ENCODE measurements around the gene LTA4H.

Gene LTA4H

DNA sequence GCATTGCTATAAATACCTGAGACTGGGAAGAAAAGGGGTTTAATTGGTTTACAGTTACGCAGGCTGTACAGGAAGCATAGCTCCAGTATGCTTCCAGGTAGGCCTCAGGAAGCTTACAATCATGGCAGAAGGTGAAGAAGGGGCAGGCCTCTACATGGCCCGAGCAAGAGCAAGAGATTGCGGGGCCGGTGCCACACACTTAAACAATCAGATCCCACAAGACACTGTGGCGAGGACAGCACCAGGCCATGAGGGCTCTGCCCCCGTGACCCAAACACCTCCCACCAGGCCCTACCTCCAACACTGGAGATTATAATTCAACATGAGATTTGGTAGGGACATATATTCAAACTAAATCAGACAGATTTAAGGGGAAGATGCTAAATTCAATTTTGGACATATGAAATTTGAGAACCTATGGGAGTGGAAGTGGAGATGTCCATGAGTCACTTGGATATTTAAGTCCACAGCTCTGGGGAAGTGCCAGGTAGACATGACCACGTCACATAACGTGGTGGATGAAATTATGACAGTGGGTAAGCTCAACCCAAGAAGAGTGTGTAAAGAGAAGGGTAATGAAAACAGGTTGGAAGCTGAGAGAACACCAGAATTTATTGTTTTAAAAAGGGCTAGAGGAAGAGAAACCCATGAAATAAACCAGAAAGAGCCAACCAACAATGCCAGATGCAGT, 1.5 kb upstream of the LTA4H start:
- DNase-seq: no peak

DNA sequence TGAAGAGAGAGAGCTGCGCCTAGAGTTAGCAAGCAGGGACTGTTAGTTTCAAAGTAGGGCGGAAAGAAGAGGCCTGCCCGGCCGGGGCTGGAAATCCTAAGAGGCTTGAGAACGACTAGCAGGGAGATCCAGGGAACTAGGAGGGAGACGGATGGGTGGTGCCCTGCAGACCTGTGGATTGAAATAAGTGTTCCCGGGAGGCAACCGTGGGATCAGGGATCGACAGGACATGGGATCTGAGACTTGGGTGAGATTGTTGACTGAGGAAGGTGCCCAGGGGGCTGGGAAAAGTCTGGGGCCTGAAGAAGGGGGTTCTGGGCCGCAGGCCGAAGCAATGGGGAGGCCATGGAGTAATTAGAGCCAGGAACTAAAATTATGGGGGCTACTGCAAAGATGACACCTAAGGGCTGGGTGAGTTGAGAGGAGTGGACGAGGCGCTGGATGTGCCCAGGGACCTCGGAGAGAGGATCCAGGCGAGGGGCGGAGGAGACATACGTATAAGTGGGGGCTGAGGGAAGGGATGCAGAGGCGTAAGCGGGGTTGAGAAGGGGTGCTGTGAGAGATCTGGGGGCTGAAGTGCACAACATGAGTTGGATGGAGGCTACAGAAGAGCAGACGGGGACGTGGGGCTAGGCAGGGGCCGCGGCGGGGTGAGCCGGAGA, 635 bp downstream of the LTA4H start:
- peak; percentile 77 for DNase-seq

DNA sequence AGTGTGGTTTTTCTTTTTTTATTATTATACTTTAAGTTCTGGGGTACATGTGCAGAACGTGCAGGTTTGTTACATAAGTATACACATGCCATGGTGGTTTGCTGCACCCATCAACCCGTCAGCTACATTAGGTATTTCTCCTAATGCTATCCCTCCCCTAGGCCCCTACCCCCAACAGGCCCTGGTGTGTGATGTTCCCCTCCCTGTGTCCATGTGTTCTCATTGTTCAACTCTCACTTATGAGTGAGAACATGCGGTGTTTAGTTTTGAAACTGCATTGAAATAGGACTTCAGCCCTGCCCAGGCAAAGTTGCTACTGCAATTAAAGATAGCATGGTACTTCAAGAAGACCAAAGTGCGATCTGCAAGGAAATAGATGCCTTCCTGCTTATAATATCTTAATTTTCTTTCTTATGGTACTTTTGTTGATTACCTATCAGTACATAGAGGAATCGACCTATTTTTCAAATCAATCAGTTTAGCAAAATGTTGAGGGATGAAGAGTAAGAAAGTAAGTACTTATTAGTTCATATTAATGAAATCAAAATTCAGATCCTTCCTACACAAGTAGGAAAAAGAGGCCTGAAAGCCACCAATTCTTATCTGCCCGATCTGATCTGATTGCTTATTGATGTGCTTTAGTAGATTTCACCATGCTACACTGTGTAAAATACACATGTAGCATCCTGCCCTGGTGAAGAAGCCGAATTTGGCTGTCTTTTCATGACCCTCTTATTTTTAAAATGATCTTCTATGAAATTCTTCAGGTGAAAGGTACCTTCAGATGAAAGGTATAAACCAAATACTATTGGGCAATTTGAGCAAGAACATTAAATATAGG, 1.6 kb downstream of the LTA4H start:
- DNase-seq: no peak

DNA sequence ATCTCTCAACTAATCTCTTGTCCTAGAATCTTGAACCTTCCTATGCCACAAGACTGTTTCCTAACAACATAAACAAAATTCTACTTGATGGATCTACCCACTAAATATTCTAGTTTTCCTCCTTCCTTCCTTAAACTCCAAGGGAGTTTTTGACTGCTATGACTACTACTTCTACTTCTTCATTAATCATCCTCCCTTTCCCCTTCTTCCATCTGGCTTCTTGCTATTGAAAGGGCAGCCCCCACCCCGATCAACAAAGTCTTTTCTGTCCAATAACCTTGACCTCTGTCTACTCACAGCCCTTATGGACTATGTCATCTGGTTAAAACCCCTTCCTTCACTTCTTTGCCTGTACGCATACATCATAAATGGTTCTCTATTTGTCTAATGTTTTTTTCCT, 5.6 kb downstream of the LTA4H start:
- DNase-seq: no peak

DNA sequence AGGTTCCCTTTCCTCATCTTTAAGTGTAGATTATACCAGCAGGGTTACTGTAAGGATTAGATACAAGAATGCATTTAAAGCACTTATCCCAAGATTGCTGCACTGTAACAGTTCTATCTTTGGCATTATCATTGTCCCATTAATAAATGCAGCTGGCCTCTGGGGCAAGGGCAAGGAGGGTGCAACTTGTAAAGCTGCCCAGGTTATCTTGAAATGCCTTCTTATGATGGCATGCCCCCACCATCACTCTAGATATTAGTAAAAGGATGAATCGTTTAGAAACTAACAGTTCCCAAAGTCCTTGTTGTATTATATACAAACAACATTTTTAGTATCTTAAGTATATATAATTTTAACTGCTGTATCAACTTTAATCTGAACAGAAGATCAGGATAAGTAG, 6.8 kb downstream of the LTA4H start:
- no peak for DNase-seq

DNA sequence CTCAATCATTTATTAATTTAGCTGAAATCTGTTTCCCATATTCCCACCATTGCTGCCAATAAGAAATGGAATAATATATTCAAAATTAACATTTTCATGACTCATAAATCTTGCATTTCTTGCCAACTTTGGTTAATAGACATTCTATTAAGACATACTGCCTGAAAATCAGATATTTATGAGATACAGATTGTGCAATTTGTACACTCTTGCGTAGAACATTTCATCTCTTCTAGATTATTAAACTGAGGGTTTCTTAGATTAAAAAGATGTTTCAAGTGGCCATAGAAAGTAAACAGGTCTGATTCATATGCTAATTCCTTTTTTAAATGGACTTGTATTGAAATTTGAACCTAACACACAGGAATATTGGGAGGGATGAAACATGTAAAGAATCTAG, 9.1 kb downstream of the LTA4H start:
- no peak for DNase-seq

DNA sequence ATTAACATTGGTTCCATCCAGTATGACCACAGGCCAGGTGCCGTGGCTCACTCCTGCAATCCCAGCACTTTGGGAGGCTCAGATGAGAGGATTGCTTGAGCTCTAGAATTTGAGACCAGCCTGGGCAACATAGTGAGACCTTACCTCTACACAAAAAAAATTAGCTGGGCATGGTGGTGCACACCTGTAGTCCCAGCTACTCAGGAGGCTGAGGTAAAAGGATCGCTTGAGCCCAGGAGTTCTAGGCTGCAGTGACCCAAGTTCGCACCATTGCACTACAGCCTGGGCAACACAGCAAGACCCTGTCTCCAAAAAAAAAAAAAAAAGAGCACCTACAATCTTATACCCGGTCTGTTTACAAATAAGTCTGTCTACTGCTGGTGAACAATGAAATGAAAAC, 9.9 kb downstream of the LTA4H start:
- no peak for DNase-seq

DNA sequence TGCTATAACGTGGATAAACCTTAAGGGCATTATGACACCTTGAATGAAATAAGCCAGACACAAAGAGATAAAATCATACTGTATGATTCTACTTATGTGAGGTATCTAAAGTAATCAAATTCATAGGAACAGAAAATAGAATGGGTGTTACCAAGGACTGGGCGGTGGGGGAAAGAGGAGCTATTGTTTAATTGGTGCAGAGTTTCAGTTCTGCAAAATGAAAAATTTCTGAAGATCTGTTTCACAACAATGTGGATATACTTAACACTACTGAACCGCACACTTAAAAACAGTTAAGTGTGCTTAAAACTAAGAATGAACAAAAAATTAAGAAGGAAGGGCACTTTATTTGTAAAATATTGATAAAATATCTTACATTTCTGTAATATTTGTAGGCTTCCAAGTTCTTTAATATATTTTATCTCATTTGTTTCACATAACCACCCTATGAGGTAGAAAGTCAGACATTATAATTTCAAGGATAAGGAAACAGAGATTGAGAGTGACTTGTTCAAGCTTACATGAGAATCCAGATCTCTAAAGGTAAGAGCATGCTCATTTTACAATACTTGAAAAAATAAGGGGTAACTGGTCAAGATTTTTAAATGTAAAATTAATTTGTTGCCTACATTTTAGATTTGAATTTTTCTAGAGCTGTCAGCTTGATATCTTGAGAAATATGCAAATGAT, 14.9 kb downstream of the LTA4H start:
- no peak for DNase-seq

DNA sequence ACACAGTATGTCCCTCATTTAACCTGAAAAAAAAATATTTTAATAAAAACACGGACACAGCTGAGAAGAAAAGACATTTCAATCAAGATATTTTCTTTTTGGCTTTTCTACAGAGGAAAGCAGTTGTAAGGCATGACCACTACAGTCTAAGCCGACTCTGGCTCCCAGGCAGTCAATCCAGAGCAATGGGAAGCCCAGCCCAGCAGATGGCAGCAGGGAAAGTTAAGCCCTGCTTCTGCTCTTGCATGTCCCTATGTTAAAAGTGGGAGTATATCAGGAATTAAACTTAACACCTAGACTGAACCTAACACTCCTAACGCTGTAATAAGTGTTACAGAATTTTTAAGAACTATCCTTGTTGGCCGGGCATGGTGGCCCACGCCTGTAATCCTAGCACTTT, 19.7 kb downstream of the LTA4H start:
- DNase-seq: no peak

DNA sequence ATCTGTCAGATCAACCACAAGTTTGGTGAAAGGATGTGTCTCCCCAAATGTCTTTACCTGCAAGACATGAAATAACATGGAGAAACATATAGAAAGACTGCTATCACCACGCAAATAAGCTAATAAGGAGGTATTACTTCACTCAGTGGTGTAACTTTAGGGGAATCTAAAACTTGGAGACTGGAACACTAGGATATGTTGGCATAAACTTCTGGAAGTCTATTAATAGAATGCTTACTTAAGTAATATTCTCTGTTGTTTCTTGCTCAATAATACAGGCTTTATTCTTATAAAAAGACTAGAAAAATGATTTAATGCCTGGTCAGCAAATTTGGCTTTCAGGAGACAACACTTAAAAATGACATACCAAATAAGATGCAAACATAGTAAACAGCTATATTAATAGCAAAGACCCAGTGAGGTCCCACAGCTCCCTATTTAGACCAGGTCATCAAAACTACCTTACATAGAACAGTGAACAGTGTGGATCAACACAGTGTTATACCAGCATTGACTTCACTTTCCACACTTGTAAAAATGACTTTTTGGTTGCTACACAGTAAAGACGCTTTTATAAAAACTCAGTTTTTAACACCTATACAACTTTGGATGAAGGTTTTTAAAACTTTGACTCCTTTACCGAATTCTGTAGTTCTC, 20.3 kb downstream of the LTA4H start:
- no peak for DNase-seq

DNA sequence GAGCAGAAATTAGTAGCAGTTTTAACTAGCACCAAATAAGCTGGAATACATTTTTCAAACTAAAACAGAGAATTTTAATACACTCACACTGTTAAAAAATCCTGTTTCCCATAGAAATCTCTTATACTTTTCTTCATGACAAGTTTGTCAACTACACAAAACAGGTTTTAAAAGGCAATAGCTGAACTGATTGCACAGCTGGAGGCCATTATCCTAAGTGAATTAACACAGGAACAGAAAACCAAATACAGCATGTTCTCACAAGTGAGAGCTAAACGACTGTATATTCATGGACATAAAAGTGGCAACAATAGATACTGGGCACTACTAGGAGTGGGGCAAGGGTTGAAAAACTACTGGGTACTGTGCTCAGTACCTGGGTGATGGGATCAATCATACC, 27.7 kb downstream of the LTA4H start:
- DNase-seq: no peak

DNA sequence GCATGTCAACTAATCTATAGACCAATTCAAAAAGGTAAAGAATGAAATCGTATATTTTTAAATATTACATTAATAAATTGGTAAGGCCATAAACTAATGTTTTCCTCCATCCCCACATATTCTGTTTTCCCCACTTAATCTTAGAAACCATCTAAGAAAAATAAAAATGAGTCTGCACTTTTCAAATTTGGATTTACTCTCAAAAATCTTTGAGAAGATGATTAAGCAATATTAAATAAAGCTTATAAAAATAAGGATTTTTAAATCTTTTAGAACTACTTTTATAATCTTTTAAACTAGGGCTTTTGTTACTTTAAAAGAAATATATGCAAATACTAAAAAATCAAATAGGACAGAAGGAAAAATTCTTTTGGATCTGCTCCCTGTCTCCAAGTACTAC, 28.7 kb downstream of the LTA4H start:
- DNase-seq: no peak

DNA sequence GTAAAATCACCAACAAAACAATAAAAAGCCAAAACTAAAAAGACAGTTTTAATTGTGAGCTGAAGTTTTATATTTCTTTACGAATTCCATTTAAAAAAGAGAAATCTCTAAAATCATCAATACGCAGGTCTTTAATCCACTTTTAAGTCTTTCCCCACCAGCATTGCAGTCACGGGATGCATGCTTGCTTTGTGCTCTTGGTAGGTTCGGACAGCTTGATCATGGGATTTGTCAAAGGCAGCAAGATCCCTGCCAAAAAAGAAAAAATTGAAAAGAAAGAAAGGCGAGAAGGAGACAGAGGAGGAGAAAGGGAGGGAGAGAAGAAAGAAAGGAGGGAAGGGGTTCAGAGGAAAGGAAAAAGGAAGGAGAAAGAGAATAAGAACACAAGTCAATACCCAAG, 34.5 kb downstream of the LTA4H start:
- no peak for DNase-seq

DNA sequence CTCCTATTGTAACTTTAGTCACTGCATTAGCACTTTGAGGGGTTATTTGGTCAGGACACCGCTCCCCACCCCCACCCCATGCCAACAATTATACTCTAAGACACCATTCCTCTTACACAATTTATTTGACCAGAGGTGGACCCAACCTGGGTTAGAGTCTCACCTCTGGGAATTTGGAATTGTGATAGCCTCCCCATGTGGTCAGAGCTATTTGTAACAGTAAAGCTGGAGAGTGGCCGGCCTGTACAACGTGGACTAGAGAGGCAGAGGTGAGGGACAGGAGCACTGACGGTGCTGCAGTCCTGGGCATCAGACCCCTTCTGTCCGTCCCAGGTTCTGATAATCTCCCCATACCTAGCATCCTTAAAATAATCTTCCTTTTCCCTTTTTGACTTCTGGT, 35.9 kb downstream of the LTA4H start:
- DNase-seq: no peak

DNA sequence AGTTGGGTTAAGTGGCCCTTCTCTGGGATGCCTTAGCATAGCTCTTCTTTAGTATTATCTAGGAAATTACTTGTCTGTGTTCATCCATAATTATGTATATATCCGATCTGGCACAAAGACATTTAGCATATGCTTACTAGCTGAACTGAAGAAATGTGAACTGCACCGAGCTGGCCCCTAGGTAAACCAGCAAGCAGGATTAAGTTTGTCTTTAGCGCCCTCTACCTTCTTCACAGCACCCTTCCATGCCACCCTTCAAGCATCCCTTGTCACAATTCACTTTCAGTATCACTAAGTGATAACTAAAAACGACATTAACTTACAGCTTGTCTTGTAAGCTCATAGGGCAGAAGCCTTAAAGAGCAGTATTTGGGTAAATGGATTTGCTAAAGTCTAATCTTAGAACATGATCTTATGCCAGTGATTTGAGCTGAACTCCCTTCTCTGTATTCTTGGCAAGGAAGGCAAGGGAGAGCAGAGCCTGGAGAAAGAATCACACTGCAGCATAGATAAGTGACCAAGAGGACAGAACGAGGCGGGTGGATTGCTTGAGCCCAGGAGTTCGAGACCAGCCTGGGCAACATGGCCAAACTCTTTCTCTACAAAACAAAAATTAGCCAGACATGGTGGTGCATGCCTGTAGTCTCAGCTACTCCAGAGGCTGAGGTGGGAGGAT, 36.6 kb downstream of the LTA4H start:
- DNase-seq: no peak

DNA sequence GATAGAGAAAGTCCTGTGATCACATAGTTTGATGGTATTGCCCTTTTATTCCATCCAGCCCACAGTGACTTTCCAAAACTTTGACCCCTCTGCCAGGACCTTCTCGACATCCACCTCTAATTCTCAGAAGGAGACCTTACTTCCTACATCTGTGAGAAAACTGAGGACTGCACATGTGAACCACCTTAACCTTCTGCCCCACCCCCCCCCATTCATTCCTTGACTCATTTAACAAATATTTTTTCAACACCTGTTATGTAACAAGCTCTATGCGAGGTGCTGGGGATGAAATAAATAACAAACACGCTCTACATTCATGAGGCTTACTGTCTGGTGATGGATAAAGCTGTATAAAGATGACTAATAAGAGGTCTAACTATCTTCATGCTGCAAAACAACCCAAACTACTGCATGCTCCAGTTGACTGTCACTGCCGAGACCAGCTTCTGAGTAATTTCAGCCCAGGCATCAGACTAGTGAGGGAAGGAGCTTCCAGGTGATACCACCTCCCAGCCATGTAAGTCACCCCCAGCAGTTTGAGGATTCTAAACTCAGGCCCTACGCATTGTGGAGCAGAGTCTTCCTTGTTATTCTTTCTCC, 37.4 kb downstream of the LTA4H start:
- DNase-seq: no peak

DNA sequence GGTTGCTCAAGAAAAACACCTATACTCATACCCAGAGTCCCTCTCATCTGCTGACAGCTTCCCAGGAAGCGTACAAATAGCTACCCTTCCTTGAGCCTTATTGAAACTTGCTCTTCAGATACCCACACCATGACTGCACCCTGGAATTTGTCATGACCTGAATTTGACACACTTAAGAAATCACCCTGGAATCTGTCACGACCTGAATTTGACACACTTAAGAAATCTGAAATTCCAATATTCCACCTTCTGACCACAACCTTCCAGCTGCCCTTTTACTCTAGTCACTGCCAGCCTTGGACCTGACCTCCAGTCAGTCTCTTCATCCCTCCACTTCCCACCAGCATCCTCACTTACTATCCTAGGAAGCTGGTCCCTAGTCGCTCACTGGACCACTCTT, 38.1 kb downstream of the LTA4H start:
- no peak for DNase-seq

DNA sequence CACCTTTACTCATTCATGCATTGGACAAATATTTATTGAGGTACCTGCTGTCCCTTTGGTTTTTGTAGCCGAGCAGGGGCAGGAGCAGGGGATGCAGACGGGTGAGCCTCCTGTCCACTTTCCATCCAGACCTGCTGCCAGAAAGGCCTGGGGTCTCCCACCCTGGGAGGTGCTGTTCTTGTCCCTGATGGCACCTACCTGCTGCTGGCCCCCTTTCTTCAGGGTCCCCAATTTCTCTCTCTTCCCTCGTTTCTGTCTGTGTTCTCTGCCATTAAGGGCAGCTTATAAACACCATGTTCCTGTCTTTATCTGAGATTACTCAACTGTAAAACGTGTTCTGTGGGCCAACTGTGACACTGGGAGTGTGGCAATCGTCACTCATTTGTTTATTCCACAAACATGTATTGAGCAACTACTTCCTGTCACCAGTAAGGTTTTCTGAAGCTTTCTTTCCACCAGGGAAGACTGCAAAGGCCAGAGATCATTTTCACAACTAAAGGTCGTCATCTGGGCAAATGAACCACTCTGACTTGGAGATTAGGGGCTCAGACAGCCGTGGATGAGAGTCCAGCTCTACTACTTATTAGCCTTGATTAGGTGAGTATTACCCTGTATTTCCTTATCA, 39.2 kb downstream of the LTA4H start, which contains the start of gene HAL:
Gene HAL (minus strand): TSS at position 311 of the 625 bp plus-strand sequence. CDS start 434 bp downstream, outside the sequence.
- no peak for DNase-seq

DNA sequence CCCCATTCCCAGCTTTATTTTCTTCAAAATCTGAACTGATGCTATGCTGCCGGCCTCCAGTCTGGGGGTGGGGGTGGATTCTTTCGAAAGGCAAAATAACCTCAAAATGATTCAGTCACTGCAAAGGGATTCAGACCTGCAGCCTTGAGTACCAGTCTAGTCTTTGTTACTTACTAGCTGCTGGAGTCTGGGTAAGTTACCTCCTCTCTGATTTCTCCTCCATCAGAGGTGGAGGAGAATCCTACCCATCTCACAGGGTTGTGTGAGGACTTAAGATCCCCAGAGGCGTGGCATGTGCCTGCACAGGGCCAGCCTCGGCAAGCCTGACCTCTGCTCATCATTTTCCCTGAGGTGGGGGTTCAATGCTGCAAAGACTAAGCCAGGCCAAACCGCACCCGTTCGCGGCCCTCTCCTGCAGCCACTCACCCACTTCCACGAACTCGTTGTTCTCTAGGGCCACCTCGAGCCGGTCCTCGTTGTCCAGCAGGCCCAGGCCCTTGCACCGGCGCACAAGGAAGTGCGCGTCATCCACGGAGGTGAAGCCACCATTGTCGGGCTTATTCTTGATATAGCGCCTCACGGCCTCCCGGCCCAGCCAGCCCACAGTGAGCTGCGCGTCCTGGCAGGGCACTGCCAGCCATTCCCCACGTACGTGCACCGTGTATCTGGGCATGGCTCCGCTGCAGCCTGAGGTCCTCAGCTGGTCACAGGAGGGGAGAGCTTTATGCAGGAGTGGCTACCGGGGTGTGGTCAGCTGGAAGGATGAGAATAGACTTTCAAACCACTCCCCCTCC, 40.0 kb downstream of the LTA4H start:
- no peak for DNase-seq

DNA sequence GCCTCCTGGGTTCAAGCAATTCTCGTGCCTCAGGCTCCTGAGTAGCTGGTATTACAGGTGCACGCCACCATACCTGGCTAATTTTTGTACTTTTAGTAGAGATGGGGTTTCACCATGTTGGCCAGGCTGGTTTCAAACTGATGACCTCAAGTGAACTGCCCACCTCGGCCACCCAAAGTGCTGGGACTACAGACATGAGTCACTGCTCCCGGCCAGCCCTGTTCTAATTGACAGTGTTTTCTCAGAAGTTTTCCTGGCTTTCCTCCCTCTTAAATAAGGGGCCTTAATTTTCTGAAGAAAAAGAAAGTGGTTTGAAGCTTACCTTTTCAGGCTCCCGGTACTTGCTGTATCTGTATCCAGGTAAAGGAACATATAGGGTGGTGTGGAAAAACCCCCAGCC, 40.9 kb downstream of the LTA4H start:
- DNase-seq: no peak

Data from right kidney (tissue), 1 donor.